Karpas-422 (cell line): ENCODE data around the gene DENND5A. TPM values are rescaled to one million over a fixed set of nuclear protein-coding genes. Genes with fewer than 3 reads are reported as not detected.

Experiments used
- DNase-seq: peaks from one replicate; pipeline ENCODE4 v3.0.0-alpha.2; 2015
- H2AFZ ChIP-seq: fragments of 200-600 bp; sonication (generic); 2 replicates; pipeline ENCODE4 v1.6.1; 2014; ENCODE audit warnings: antibody characterized with exemption, low read length, mixed read lengths
- H3K27ac ChIP-seq: fragments of 200-600 bp; sonication (generic); 2 replicates; pipeline ENCODE4 v1.5.1; 2014; ENCODE audit warnings: mild to moderate bottlenecking, low read length, moderate library complexity
- H3K27me3 ChIP-seq: fragments of 200-600 bp; sonication (generic); 2 replicates; pipeline ENCODE4 v1.6.1; 2014; ENCODE audit warnings: low read length, mixed read lengths
- H3K36me3 ChIP-seq: fragments of 200-600 bp; sonication (generic); 2 replicates; pipeline ENCODE4 v1.6.1; 2014; ENCODE audit warnings: low read length, mixed read lengths; ENCODE audit not compliant: insufficient read depth
- H3K4me1 ChIP-seq: fragments of 200-600 bp; sonication (generic); 2 replicates; pipeline ENCODE4 v1.6.1; 2014; ENCODE audit warnings: mild to moderate bottlenecking, low read length, mixed read lengths
- H3K4me2 ChIP-seq: fragments of 200-600 bp; sonication (generic); 2 replicates; pipeline ENCODE4 v1.6.1; 2014; ENCODE audit warnings: low read length, low read depth, mild to moderate bottlenecking; ENCODE audit not compliant: poor library complexity, severe bottlenecking
- H3K4me3 ChIP-seq: fragments of 200-600 bp; sonication (generic); 2 replicates; pipeline ENCODE4 v1.5.1; 2014; ENCODE audit warnings: mild to moderate bottlenecking, antibody characterized with exemption, low read length, mixed read lengths
- H3K79me2 ChIP-seq: fragments of 200-600 bp; sonication (generic); 2 replicates; pipeline ENCODE4 v1.6.1; 2014; ENCODE audit warnings: mild to moderate bottlenecking, low read length, mixed read lengths
- H3K9ac ChIP-seq: fragments of 200-600 bp; sonication (generic); 2 replicates; pipeline ENCODE4 v1.6.0; 2014; ENCODE audit warnings: low read length
- H3K9me2 ChIP-seq: fragments of 200-600 bp; sonication (generic), shearing (Covaris generic); replicated peaks from 2 replicates; pipeline ENCODE4 v1.6.0; 2014; ENCODE audit warnings: mild to moderate bottlenecking, low read length, moderate library complexity; ENCODE audit not compliant: insufficient read depth
- H3K9me3 ChIP-seq: fragments of 300-700, 200-600 bp; sonication (generic); 2 replicates; pipeline ENCODE4 v1.6.1; 2014; ENCODE audit warnings: low read length, mixed read lengths
- H4K20me1 ChIP-seq: fragments of 200-600 bp; sonication (generic); 2 replicates; pipeline ENCODE4 v1.6.1; 2014; ENCODE audit warnings: mild to moderate bottlenecking, antibody characterized with exemption, low read length, low read depth; ENCODE audit not compliant: insufficient read depth
- total RNA-seq: library from RNA; depleted of rRNA; stranded (reverse); fragments of >200 nt; shearing (Covaris generic); gene quantifications from 2 replicates; pipeline ENCODE4 v1.2.3, GENCODE V29; 2014; ENCODE audit warnings: low replicate concordance; rRNA removed

Gene DENND5A
- total RNA-seq, result 48.1 and 57.3 TPM in 2 replicates

GRCh38 chr11:9265211-9266131 lies at the start of gene DENND5A:
DENND5A (minus strand) TSS chr11:9265350; CDS start chr11:9265069, 281 bp downstream.
- DNase-seq, result peak; percentile 86
- no peak within 1 kb of the TSS for H3K27ac ChIP-seq

DNA sequence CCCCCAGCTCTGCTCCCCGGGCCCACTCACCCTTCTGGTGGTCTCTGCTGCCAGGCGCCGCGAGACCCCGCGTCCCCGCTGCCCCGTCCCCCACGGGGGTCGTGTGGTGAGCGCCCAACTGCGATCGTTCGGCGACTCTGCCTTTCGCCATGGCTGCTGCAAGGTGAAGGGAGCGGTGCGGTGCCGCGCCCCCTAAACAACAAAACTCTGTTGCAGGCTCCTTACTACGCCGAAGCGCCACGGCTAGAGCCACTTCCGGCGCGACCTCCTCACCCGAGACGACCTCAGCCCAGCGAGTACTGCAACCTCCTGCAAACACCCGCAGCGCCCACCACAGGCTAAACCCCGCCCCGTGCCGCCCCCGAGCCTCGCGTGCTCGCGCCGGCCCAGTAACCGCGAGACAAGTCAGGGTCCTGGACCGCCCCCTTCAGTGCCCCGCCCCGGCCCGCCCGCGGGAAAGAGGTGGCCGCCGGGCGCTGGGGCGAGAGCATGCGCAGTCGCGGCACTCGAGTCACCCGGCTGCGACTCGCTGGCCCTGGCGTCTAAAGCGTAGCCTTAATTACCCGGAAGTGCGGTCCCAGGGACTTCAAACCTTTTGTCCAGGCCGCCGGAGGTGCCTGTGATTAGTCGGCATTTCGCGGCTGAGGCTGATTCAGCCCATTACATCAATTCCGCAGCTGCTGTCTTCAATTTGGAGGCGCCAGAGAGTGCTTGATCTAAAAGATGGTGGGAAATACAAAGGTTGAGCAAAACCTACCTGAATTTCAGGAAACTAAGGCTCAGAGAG lies 49.3 kb upstream of the DENND5A start, which contains the start of gene TMEM41B:
Gene TMEM41B, minus strand, starts transcription at position 303 of the 787 bp plus-strand sequence. Its CDS starts 152 bp downstream, at position 151.
- peak within 1 kb of the TSS; percentile 96 for H3K4me3 ChIP-seq
- H3K27ac ChIP-seq, result peak within 1 kb of the TSS; percentile 87
- H2AFZ ChIP-seq, result peak within 1 kb of the TSS; percentile 59; the same call in 1 of the 2 replicates
- H3K36me3 ChIP-seq, result 0 out of 2 replicates have a peak, but pooled peaks cover 3% of the 10 kb centered on the region
- no peaks in the 10 kb centered on the region for H3K27me3 ChIP-seq
- H3K4me1 ChIP-seq, result peaks cover 50% of the 10 kb centered on the region
- peaks cover 48% of the 10 kb centered on the region for H3K79me2 ChIP-seq
- peak; percentile 99 for DNase-seq
- 0 out of 2 replicates have a peak, but pooled peaks cover 7% of the 10 kb centered on the region for H4K20me1 ChIP-seq
- H3K9ac ChIP-seq, result peak within 1 kb of the TSS; percentile 100
- peak within 1 kb of the TSS; percentile 98 for H3K4me2 ChIP-seq
- H3K9me3 ChIP-seq, result no peaks in the 10 kb centered on the region
- H3K9me2 ChIP-seq, result no peaks in the 10 kb centered on the region

More at GRCh38 chr11:9265211-9266131, at the start of gene DENND5A:
- Histone ChIP-seq H3K79me2 (peaks cover 2% of the 10 kb centered on the region; the same call in 1 of the 2 replicates), H3K9me2 (no peaks in the 10 kb centered on the region), H3K4me2 (peak within 1 kb of the TSS; percentile 88), H3K9me3 (no peaks in the 10 kb centered on the region), H3K4me1 (peaks cover 27% of the 10 kb centered on the region), H3K36me3 (no peaks in the 10 kb centered on the region), H4K20me1 (peaks cover 6% of the 10 kb centered on the region; the same call in 1 of the 2 replicates), H3K9ac (peak within 1 kb of the TSS; percentile 81), H2AFZ (peak within 1 kb of the TSS; percentile 84; the same call in 1 of the 2 replicates), H3K4me3 (peak within 1 kb of the TSS; percentile 83), H3K27me3 (no peaks in the 10 kb centered on the region; the same call in 1 of the 2 replicates)

- Histone ChIP-seq H3K9me3 (no peaks in the 10 kb centered on the region), H2AFZ (peak overlapping the region; percentile 59; the same call in 1 of the 2 replicates), H3K27me3 (no peaks in the 10 kb centered on the region), H3K4me1 (peaks cover 47% of the 10 kb centered on the region), H3K36me3 (0 out of 2 replicates have a peak, but pooled peaks cover 3% of the 10 kb centered on the region), H3K9ac (peak overlapping the region; percentile 100), H4K20me1 (0 out of 2 replicates have a peak, but pooled peaks cover 7% of the 10 kb centered on the region), H3K27ac (peak overlapping the region; percentile 86), H3K4me3 (peak overlapping the region; percentile 96), H3K9me2 (no peaks in the 10 kb centered on the region), H3K4me2 (peak overlapping the region; percentile 98), H3K79me2 (peaks cover 55% of the 10 kb centered on the region)
- DNase-seq, result peak; percentile 66
Observed at GRCh38 chr11:9313648-9314290, 48.6 kb upstream of the DENND5A start.

GRCh38 chr11:9310485-9311090 lies 45.4 kb upstream of the DENND5A start:
- Histone ChIP-seq H3K36me3 (0 out of 2 replicates have a peak, but pooled peaks cover 3% of the 10 kb centered on the region), H4K20me1 (0 out of 2 replicates have a peak, but pooled peaks cover 11% of the 10 kb centered on the region), H3K9ac (no peak overlapping the region), H3K4me1 (peaks cover 30% of the 10 kb centered on the region), H3K9me2 (no peaks in the 10 kb centered on the region), H3K27me3 (no peaks in the 10 kb centered on the region), H2AFZ (no peak overlapping the region), H3K27ac (no peak overlapping the region), H3K4me2 (no peak overlapping the region), H3K9me3 (no peaks in the 10 kb centered on the region), H3K79me2 (peaks cover 86% of the 10 kb centered on the region), H3K4me3 (no peak overlapping the region)
- no peak for DNase-seq

DNA sequence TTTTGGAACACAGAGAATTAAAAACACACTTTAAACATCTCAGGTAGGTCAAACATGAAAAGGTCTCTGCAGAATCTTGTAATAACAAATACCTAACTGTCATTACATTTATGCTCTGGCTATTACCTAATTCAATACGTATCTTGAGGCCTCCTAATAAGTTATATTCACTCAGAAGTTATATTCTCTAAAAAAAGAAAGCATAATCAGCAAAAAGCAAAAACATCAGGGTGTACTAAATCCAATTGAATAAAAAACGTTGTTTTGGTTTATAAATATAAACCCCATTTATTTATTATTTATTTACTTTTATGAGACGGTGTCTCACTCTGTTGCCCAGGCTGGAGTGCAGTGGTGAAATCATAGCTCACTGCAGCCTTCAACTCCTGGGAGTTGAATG lies 39.0 kb upstream of the DENND5A start:
- Histone ChIP-seq H3K9me2 (no peaks in the 10 kb centered on the region), H3K9me3 (no peaks in the 10 kb centered on the region), H3K4me3 (no peak overlapping the region), H3K9ac (no peak overlapping the region), H3K79me2 (peaks cover 85% of the 10 kb centered on the region), H3K4me1 (peaks cover 1% of the 10 kb centered on the region), H3K36me3 (no peaks in the 10 kb centered on the region), H3K4me2 (no peak overlapping the region), H4K20me1 (0 out of 2 replicates have a peak, but pooled peaks cover 5% of the 10 kb centered on the region), H3K27ac (no peak overlapping the region), H2AFZ (no peak overlapping the region), H3K27me3 (no peaks in the 10 kb centered on the region)
- DNase-seq, result no peak

DNA sequence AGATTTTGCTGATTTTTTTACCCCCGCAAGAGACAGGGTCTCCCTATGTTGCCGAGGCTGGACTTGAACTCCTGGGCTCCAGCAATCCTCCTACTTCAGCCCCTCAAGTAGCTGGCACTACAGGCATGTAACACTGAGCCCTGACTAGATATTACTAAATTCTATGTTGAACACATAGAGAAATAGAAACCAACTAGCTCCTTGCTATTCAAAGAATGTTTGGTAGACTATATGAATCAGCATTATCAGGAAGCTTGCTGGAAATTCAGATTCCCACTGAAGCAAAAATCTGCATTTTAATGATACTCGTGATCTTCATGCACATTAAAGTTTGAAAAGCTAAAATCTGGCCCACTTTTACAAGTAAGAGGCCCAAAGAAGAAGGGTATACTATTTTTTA lies 37.3 kb upstream of the DENND5A start:
- no peak overlapping the region for H3K4me3 ChIP-seq
- peaks cover 78% of the 10 kb centered on the region for H3K79me2 ChIP-seq
- no peak overlapping the region for H3K4me2 ChIP-seq
- H3K9me3 ChIP-seq, result no peaks in the 10 kb centered on the region
- H3K27me3 ChIP-seq, result no peaks in the 10 kb centered on the region
- H3K9ac ChIP-seq, result no peak overlapping the region
- peaks cover 2% of the 10 kb centered on the region; the same call in 1 of the 2 replicates for H3K36me3 ChIP-seq
- H3K9me2 ChIP-seq, result no peaks in the 10 kb centered on the region
- H3K27ac ChIP-seq, result no peak overlapping the region
- H3K4me1 ChIP-seq, result no peaks in the 10 kb centered on the region
- no peak overlapping the region for H2AFZ ChIP-seq
- H4K20me1 ChIP-seq, result 0 out of 2 replicates have a peak, but pooled peaks cover 5% of the 10 kb centered on the region
- no peak for DNase-seq

DNA sequence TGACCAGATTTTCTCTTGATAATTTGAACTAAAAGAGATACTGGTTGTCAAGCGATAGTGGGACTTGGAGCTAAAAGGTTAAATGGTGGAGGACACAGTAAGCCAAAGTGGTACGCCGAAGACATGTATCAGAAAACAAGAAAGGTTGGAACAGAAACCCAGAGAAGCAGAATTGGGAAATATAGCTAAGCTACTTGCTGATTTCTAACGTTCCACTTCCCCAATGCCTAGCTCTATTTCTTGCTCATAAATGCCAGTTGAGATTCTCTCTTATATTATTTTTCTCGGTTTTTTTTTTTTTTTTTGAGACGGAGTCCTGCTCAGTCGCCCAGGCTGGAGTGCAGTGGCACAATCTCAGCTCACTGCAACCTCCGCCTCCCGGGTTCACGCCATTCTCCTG lies 36.6 kb upstream of the DENND5A start:
- Histone ChIP-seq H3K9me3 (no peaks in the 10 kb centered on the region), H4K20me1 (0 out of 2 replicates have a peak, but pooled peaks cover under 1% of the 10 kb centered on the region), H3K4me1 (no peaks in the 10 kb centered on the region), H3K27me3 (no peaks in the 10 kb centered on the region), H3K4me3 (no peak overlapping the region), H3K9ac (no peak overlapping the region), H3K36me3 (peaks cover 3% of the 10 kb centered on the region; the same call in 1 of the 2 replicates), H3K4me2 (no peak overlapping the region), H3K9me2 (no peaks in the 10 kb centered on the region), H3K27ac (no peak overlapping the region), H3K79me2 (peaks cover 72% of the 10 kb centered on the region), H2AFZ (no peak overlapping the region)
- no peak for DNase-seq
